ENCODE results near the gene STOML1.
"Not testable (repeated sequence)": the region's sequence is repeated elsewhere in the genome, so short reads cannot be mapped to it uniquely, and the experiment has no call there.

STOML1 gene

DNA sequence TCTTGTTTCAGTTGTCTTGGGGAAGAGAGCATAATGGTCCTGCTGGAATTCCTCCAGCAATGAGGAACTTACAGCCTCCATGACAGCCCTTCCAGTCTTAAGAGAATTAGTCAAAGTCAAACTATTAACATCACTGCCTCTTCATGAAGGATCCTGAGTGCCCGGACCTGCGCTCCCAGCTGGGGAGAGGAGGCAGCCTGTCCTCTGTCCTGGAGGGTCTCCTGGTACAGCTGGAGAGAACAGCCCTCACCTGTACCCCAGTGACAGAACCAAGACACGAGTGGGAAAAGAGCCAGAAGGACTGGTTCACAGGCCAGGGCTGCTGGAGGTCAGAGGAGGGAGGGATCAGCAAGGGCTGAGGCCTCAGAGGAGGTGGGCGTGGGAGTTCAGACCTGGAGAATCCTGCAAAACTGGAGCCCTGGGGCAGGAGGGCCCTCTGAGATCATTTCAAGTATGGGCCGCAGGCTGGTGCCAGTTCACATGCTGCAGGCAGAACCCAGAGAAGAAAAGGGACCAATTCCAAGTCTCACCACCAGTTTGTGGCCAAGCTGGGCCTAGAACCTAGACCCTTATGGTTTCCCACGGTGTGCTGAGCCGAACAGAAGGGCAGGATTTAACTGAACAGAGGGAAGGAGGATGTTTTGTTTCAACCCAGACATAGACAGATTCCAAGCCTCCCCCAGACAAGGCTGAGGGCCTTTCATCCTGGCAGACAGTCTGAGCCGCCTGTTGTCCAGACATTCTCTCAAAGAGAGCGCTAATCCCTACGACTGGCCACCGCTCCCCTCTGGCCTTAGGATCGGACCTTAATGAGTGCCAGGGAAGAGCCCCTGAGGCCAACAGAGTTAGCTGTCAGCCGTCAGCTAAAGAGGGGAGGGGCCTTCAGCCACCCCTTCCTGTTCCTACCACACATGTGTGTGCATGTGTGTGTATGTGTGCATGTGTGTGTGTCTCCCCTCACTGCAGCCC is 47.6 kb downstream of the STOML1 start:
- no peak for DNase-seq

DNA sequence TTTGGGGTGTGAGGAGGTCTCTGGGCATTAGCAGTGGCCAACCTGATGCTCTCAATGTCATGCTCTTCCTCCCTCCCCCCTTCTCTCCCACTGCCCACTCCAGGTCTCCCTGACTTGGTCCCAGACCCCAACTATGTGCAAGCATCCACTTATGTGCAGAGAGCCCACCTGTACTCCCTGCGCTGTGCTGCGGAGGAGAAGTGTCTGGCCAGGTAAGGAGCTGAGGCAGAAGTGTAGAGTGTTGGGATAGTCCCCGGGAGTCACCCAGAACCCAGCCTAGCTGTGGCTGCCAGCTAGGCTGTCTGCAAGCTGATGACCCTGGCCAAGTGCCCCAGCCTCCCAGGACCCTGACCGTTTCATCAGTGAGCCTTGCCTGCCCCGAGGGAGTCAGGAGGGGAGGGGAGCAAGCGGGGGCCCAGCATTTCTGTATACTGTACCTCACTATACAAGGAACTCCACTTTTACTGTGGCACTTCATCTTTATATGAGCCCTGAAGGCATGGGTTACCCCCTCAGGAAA is 49.3 kb downstream of the STOML1 start:
- DNase-seq: no peak

- no peak for DNase-seq
Measured at GRCh38 chr15:73941871-73942635, 50.0 kb downstream of the STOML1 start.

GRCh38 chr15:73941449-73941848 is 50.6 kb downstream of the STOML1 start:
- DNase-seq: no peak

DNA sequence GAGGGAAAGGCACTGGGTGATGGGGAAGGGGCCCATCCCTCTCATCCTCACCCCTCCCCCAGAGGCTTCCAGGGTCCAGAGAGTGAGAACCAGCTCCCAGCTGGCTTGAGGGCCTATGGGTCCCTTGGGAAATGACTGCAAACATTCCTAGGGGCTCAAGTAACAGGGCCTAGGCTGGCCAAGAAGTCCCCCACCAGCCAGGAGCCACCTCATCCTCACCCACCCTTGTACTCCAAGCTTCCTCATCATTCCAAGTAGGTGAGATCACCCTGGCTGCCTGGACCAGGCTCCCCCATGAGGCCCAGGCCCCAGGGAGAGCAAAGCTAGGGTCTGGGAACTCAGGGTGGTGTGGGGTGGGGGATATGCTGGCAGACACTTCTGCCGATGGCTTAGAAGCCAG is 51.1 kb downstream of the STOML1 start:
- DNase-seq: no peak

GRCh38 chr15:73940061-73940981 is 51.8 kb downstream of the STOML1 start:
- no peak for DNase-seq

- no peak for DNase-seq
Measured at GRCh38 chr15:73939138-73939537, 53.0 kb downstream of the STOML1 start.

DNA sequence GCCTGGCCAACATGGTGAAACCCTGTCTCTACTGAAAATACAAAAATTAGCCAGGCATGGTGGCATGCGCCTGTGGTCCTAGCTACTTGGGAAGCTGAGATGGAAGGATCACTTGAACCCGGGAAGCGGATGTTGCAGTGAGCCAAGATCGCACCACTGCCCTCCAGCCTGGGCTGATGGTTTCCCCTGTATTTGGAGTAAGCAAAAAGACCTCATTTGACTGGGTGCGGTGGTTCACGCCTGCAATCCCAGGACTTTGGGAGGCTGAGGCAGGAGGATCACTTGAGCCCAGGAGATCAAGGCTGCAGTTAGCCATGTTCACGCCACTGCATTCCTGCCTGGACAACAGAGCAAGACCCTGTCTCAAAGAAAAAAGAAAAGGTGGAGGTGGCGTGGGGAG is 53.6 kb downstream of the STOML1 start:
- not testable (repeated sequence) for DNase-seq

DNA sequence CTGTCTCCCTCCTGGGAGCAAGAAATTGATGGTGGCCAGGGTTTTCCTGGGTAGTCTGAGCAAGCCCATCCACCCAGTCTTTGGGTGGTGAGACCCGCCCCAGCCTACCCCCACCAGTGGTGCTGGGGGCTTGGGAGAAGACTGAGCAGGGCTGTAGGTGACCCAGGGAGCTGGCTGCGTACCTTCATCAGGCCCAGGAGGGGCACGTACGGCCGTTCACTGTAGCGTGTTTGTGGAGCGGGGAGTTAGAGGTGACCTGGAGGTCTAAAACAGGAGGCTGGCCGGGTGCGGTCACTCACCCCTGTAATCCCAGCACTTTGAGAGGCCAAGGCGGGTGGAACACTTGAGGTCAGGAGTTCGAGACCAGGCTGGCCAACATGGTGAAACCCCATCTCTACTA is 54.4 kb downstream of the STOML1 start:
- no peak for DNase-seq

DNA sequence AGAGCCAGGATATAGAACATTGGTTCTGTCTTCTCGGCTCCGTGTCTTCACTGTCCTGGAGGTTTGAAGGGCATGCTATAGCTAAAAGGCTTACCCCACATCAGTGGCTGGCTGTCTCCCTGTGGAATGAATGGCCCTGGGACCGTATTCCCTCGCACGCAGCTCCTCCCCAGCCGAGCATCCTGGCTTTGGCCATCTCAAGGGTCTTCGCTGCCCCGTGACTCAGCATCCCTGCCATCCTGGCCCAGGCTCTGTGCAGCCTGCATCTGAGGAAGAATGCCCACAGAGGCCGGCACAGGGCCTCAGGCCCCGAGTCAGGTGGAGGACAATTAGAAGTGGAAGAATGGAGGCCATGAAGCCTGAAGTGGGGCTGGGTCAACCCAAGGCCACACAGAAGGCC is 54.8 kb downstream of the STOML1 start:
- no peak for DNase-seq

GRCh38 chr15:73936588-73937290 is 55.4 kb downstream of the STOML1 start:
- DNase-seq: no peak

- no peak for DNase-seq
Measured at GRCh38 chr15:73936181-73936580, 55.9 kb downstream of the STOML1 start.

DNA sequence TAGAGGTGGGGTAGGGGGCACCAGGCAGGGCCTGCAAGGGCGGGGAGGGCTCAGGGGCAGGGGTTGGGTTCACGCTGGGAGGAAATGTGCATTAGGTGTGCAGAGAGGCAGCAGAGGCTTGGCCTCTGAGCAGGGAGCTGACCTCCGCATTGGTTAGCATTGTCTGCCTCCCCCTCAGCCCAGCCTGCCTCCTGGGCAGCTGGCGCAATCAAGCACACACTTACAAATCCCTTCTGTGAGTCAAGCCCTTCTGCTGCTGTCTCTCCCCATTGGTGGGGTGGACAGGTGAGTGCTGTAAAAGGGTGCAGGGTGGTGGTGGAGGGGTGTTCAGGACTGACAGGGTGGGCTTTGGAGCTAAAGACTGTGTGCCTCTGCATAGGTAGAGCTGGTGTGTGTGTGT is 56.5 kb downstream of the STOML1 start:
- DNase-seq: no peak

DNA sequence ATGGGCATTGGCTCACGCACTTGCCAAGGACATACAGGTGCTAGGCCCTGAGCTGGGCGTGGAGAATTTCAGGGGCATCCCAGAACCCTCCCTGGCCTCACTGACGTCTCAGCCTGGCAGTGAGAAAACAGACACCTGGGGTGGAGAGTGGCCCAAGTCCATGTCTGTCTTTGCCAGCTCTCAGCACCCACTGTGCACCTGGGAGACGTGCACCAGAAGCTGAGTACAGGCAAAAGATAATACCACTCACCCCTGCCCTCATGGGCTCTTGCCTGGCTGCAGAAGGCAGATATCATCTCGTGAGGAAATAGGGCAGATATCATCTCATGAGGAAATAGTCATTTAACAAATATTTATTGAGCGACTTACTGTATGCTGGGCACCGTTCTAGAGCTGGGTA is 57.8 kb downstream of the STOML1 start:
- DNase-seq: no peak

DNA sequence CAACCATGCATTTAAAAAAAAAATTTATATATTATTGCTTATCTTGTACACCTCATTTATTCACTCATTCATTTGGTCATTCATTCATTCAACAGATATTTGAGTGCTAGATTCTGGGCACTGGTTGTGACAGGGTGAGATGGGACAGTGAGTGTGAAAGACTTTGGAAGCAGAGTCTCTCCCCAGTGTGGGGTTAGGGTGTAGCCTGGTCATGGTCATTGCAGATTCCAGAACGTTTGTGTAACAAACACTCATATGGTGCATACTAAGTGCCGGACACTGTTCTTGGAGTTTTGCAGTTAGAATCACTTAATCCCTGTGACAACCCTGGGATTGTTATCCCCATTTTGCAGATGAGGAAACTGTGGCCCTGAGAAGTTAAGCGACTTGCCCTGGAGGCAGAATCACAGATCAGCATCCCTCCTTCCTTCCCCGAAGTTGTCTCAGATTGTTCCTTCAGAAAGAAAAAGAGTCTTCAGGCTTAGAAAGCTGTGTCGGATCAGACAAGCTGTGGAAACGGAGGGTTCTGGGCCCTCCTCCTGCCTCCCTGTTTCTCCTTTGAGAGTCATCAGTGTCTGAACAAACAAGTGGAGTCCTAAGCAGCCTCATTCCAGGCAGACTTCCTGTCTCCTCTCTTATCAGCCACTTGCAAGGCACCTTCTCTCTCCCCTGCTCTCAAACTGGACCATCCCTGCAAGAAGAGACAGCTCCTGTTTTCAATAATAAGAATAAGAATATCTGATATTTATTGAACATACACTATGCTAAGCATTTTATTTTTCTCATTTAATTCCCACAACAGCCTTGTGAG is 59.5 kb downstream of the STOML1 start:
- DNase-seq: no peak

DNA sequence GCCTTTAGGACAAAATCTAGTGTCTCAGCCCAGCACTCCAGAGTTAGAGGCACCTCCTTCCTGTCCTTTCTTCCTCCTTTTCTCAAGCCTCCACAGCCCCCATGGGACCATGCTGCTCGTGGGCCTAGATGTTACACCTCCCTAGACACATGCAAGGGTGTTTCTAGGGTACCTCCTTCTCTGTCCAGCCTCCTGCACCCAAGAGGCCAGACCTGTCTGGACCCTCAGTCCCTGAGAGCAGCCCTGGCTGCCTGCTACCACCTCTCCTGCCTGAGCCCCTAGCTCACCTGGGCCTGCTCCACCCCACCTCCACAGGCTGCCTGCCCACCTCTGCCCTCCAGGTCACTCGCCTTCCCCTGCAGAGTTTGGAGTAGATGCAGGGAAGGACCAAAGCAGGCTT is 60.7 kb downstream of the STOML1 start:
- DNase-seq: no peak

DNA sequence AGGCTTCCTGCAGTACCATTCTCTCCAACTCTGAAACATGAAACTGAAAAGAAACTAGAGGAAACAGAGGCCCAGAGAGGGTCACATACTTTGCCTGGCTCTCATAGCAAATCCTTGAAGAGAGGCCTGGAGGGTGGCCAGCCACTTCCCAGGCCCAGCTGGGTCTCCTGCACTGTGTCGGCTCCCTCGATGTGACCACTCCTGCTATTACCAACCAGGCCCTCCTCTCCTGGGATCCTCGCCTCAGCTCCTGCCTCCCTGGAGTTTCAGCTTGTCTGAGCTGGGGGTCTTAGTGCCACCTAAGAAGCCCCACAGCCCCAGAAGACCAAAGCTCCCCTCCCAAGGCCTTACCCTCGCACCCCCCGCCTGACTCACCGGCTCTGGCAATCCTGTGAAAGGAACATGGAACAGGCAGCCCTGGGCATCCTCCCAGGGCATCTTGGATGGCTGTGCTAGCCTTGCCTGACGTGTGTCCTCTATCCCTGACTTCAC is 61.3 kb downstream of the STOML1 start:
- no peak for DNase-seq

- no peak for DNase-seq
Measured at GRCh38 chr15:73930371-73930770, 61.7 kb downstream of the STOML1 start.

GRCh38 chr15:73928971-73929627 is 63.0 kb downstream of the STOML1 start:
- no peak for DNase-seq
